Upper lobe of right lung (tissue), 1 donor: ENCODE results near the gene DOK6. TPM values are rescaled to one million over a fixed set of nuclear protein-coding genes. Genes with fewer than 3 reads are reported as not detected.

Experiments used
- ATAC-seq: fragments of 200-7000 bp; cut with Tn5 transposase; one replicate; pipeline ENCODE4 v1.9.1; 2020; ENCODE audit warnings: mild to moderate bottlenecking, moderate library complexity
- DNase-seq: peaks from one replicate; pipeline ENCODE4 v3.0.0-alpha.2; 2020
- H3K27ac ChIP-seq: fragments of 200-600 bp; one replicate; pipeline ENCODE4 v1.8.0; 2022
- H3K27me3 ChIP-seq: fragments of 200-600 bp; one replicate; pipeline ENCODE4 v1.8.0; 2022; ENCODE audit warnings: mild to moderate bottlenecking
- H3K36me3 ChIP-seq: fragments of 200-600 bp; one replicate; pipeline ENCODE4 v1.8.0; 2022
- H3K4me1 ChIP-seq: fragments of 200-600 bp; one replicate; pipeline ENCODE4 v1.8.0; 2022
- H3K4me3 ChIP-seq: fragments of 200-600 bp; one replicate; pipeline ENCODE4 v1.8.0; 2022; ENCODE audit warnings: mild to moderate bottlenecking
- H3K9me3 ChIP-seq: fragments of 200-600 bp; one replicate; pipeline ENCODE4 v1.8.0; 2022
- CTCF ChIP-seq: fragments of 200-600 bp; IDR thresholded peaks from one replicate; pipeline ENCODE4 v1.8.0; 2022; ENCODE audit warnings: antibody characterized with exemption
- intact Hi-C: fragments of 100-400 bp; cut with DNase I; formaldehyde crosslinking; loops from one replicate; pipeline ENCODE4 v1.11.0; 2022
- total RNA-seq: library from RNA; stranded (reverse); fragmentation: NEBNext Ultra II Directional; extraction: Animal tissue kit (Norgen Biotek cat#: 25700); gene quantifications from one replicate; pipeline ENCODE4 v1.2.1, GENCODE V29; 2021
- donor health status: DM: no; HTN: yes; CAD: no; lungs with severe emphysema.

Gene DOK6
- total RNA-seq, 1 donor from 2014 or later: 5.9 TPM

- DNase-seq: no peak
- no peak overlapping the region for H3K27ac ChIP-seq
- no peak overlapping the region for H3K4me3 ChIP-seq
- no peaks in the 10 kb centered on the region for H3K36me3 ChIP-seq
- intact Hi-C loops: no loop called here
- H3K27me3 ChIP-seq: no peaks in the 10 kb centered on the region
- ATAC-seq: no peak
- no peaks in the 10 kb centered on the region for H3K4me1 ChIP-seq
- H3K9me3 ChIP-seq: no peaks in the 10 kb centered on the region
- no peak for TF ChIP-seq CTCF
These were observed 286.2 kb downstream of the DOK6 start for GRCh38 chr18:69686861-69687260.

- H3K27me3 ChIP-seq: no peaks in the 10 kb centered on the region
- no peak for TF ChIP-seq CTCF
- DNase-seq (no peak), ATAC-seq (no peak)
- H3K27ac ChIP-seq: no peak overlapping the region
- intact Hi-C loops: no loop called here
- no peaks in the 10 kb centered on the region for H3K4me1 ChIP-seq
- H3K4me3 ChIP-seq: no peak overlapping the region
- H3K9me3 ChIP-seq: no peaks in the 10 kb centered on the region
- no peaks in the 10 kb centered on the region for H3K36me3 ChIP-seq
These were observed 288.6 kb downstream of the DOK6 start for GRCh38 chr18:69689121-69689759.

- DNase-seq (no peak), ATAC-seq (no peak)
- no peak for TF ChIP-seq CTCF
- intact Hi-C loops: no loop called here
- H3K4me1 ChIP-seq: no peaks in the 10 kb centered on the region
- H3K4me3 ChIP-seq: no peak overlapping the region
- no peaks in the 10 kb centered on the region for H3K36me3 ChIP-seq
- H3K27me3 ChIP-seq: no peaks in the 10 kb centered on the region
- no peak overlapping the region for H3K27ac ChIP-seq
- H3K9me3 ChIP-seq: no peaks in the 10 kb centered on the region
These were observed 290.5 kb downstream of the DOK6 start for GRCh38 chr18:69691008-69691760.

GRCh38 chr18:69697069-69697468 is 296.4 kb downstream of the DOK6 start:
- Histone ChIP-seq H3K4me3 (no peak overlapping the region), H3K27ac (no peak overlapping the region), H3K27me3 (no peaks in the 10 kb centered on the region), H3K36me3 (no peaks in the 10 kb centered on the region), H3K4me1 (no peaks in the 10 kb centered on the region), H3K9me3 (no peaks in the 10 kb centered on the region)
- intact Hi-C loops: no loop called here
- TF ChIP-seq CTCF: no peak
- DNase-seq: no peak
- ATAC-seq: no peak

- intact Hi-C loops: no loop called here
- no peak overlapping the region for H3K27ac ChIP-seq
- no peaks in the 10 kb centered on the region for H3K27me3 ChIP-seq
- no peak for DNase-seq
- no peaks in the 10 kb centered on the region for H3K36me3 ChIP-seq
- no peak for ATAC-seq
- H3K4me3 ChIP-seq: no peak overlapping the region
- no peak for TF ChIP-seq CTCF
- H3K9me3 ChIP-seq: no peaks in the 10 kb centered on the region
- no peaks in the 10 kb centered on the region for H3K4me1 ChIP-seq
These were observed 297.0 kb downstream of the DOK6 start for GRCh38 chr18:69697689-69698088.
